Right lobe of liver (tissue), 6 donors: ENCODE results near the gene PRDX6. TPM values are rescaled to one million over a fixed set of nuclear protein-coding genes. Genes with fewer than 3 reads are reported as not detected.
A peak's percentile ranks its signal among the peaks of the same experiment; 100 is the strongest.

ENCODE experiments used
- ATAC-seq, 4 donors: fragments of 200-7000 bp; cut with Tn5 transposase; one replicate each; pipeline ENCODE4 v1.9.1; 2020; ENCODE audit warnings: mild to moderate bottlenecking in 4 of 4, moderate library complexity in 4 of 4
- DNase-seq, 3 donors: peaks; one replicate each; pipeline ENCODE4 v3.0.0-alpha.2; 2020
- H3K27ac ChIP-seq, 3 donors: fragments of 200-600 bp; one replicate each; pipeline ENCODE4 v1.8.0; 2022
- H3K27me3 ChIP-seq, 2 donors: fragments of 200-600 bp; one replicate each; pipeline ENCODE4 v1.8.0; 2022
- H3K36me3 ChIP-seq, 4 donors: fragments of 200-600 bp; sonication (generic) in 1 of 4; one replicate each; pipeline versions ENCODE4 v1.5.1 to v1.8.0; 2017 to 2022; ENCODE audit warnings: control low read depth in 1 of 4
- H3K4me1 ChIP-seq, 4 donors: fragments of 200-600 bp; sonication (generic) in 1 of 4; one replicate each; pipeline versions ENCODE4 v1.5.1 to v1.8.0; 2017 to 2022; ENCODE audit warnings: control low read depth in 1 of 4
- H3K4me3 ChIP-seq, 3 donors: fragments of 200-600 bp; one replicate each; pipeline ENCODE4 v1.8.0; 2022
- H3K9me3 ChIP-seq, 4 donors: fragments of 200-600 bp; sonication (generic) in 1 of 4; one replicate each; pipeline versions ENCODE4 v1.5.1 to v1.8.0; 2017 to 2022; ENCODE audit warnings: control low read depth in 1 of 4
- POLR2A ChIP-seq: fragments of 450-650 bp; IDR thresholded peaks from one replicate; pipeline ENCODE4 v1.6.1; 2017; ENCODE audit warnings: antibody characterized with exemption, mild to moderate bottlenecking
- WGBS: methylation state at CpG from one replicate; pipeline ENCODE4 v1.1.6; 2018; ENCODE audit warnings: low coverage, low lambda C conversion rate; ENCODE audit not compliant: insufficient coverage; ENCODE audit errors: missing lambda C conversion rate; 5-methylcytosine and 5-hydroxymethylcytosine counted together
- intact Hi-C, 2 donors: fragments of 100-400 bp; cut with DNase I; formaldehyde crosslinking; loops; one replicate each; pipeline versions ENCODE4 v1.11.2 to v1.14.1; 2022
- total RNA-seq, 6 experiments: library from RNA; depleted of rRNA in 2 of 6; stranded (reverse); fragments of >200 nt in 2 of 6; fragmentation: NEBNext Ultra II Directional in 3 of 6; extraction: Animal tissue kit (Norgen Biotek cat#: 25700) in 3 of 6; gene quantifications; one replicate each; pipeline versions ENCODE4 v1.1.0 to v1.2.4, GENCODE V29; 2016 to 2023
- TF ChIP-seq, protein P1 (sequence below), 4 donors: fragments of 200-600 bp in 3 of 4; fragments of 450-650 bp in 1 of 4; IDR thresholded peaks; one replicate each; pipeline versions ENCODE4 v1.5.1 to v1.8.0; 2016 to 2022; ENCODE audit warnings: antibody characterized with exemption in 4 of 4, mild to moderate bottlenecking in 2 of 4
- donor health status: DM: no; HTN: yes; CAD: no.
- donor health status: DM: no; HTN: no; CAD: no.
- donor health status: DM: no; HTN: no; CAD: no.
- donor health status: DM: no; HTN: yes; CAD: no.
- donor health status: DM: no; HTN: yes; CAD: no.

Gene PRDX6
- total RNA-seq, 6 experiments from 2014 or later, result 213 to 552 (median 407) TPM

DNA sequence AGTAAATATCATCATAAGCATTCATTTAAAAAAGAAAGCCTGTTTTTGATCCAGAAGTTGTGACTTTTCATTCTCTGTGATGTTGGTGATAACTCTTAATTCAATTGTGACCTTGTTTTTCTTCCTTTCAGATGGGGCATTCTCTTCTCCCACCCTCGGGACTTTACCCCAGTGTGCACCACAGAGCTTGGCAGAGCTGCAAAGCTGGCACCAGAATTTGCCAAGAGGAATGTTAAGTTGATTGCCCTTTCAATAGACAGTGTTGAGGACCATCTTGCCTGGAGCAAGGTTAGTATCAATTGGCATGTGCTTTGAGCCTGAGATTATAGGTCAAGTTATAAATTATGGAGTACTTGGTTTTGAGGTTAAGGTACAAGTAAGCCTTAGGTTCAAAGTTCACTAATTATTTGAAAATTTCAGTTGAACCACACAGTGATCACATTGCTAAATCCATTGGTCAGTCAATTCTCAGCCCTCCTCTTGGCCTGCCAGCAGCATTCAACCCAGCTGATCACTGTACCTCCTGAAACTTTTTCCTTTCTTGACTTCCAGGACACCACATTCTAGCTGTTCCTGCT, 4.1 kb downstream of the PRDX6 start:
- WGBS, result 27% methylated on average over 1 of the region's 1 CpG
- H3K9me3 ChIP-seq, result no peaks in the 10 kb centered on the region
- peaks cover 3 to 54% (median 45%) of the 10 kb centered on the region in 4 donors for H3K36me3 ChIP-seq
- no peak overlapping the region for H3K4me3 ChIP-seq
- peak overlapping the region in 1 of 3 donors; percentile 3 for H3K27ac ChIP-seq
- DNase-seq (peak in 1 of 3 donors; percentile 70), ATAC-seq (no peak)
- intact Hi-C loops, result no loop called here
- no peaks in the 10 kb centered on the region for H3K27me3 ChIP-seq
- TF ChIP-seq, protein P1, sequence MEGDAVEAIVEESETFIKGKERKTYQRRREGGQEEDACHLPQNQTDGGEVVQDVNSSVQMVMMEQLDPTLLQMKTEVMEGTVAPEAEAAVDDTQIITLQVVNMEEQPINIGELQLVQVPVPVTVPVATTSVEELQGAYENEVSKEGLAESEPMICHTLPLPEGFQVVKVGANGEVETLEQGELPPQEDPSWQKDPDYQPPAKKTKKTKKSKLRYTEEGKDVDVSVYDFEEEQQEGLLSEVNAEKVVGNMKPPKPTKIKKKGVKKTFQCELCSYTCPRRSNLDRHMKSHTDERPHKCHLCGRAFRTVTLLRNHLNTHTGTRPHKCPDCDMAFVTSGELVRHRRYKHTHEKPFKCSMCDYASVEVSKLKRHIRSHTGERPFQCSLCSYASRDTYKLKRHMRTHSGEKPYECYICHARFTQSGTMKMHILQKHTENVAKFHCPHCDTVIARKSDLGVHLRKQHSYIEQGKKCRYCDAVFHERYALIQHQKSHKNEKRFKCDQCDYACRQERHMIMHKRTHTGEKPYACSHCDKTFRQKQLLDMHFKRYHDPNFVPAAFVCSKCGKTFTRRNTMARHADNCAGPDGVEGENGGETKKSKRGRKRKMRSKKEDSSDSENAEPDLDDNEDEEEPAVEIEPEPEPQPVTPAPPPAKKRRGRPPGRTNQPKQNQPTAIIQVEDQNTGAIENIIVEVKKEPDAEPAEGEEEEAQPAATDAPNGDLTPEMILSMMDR (IDR thresholded peaks at IDR 0.05), result no peak
- H3K4me1 ChIP-seq, result peaks cover 0 to 34% (median 14%) of the 10 kb centered on the region in 4 donors

DNA sequence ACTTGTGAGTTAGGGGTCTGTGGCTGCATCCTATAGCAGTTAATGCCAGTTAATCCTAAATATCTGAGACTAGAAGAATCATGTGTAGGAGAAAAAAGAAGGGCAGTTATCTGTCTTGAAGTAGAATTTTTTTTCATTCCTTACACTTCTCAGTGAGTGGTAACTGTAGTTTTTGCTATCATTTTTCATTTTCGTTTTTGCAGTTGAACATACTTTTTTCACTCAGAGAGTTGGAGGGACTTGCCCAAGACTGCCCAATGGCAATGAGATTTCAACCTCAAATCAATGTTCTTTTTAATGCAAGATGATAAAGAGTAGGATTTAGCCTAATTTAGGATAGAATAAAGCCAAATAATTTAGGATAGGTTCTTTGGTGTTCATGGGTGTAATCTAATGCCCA, 5.5 kb downstream of the PRDX6 start:
- TF ChIP-seq, protein P1 (IDR thresholded peaks at IDR 0.05), result no peak
- no peak for TF ChIP-seq POLR2A
- Histone ChIP-seq H3K4me3 (no peak overlapping the region), H3K36me3 (peaks cover 3 to 66% (median 59%) of the 10 kb centered on the region in 4 donors), H3K9me3 (no peaks in the 10 kb centered on the region), H3K27me3 (no peaks in the 10 kb centered on the region), H3K27ac (no peak overlapping the region), H3K4me1 (peaks cover 0 to 34% (median 14%) of the 10 kb centered on the region in 4 donors)
- intact Hi-C loops, result no loop called here
- DNase-seq (no peak), ATAC-seq (no peak)
- 43% methylated on average over 1 of the region's 1 CpG for WGBS

DNA sequence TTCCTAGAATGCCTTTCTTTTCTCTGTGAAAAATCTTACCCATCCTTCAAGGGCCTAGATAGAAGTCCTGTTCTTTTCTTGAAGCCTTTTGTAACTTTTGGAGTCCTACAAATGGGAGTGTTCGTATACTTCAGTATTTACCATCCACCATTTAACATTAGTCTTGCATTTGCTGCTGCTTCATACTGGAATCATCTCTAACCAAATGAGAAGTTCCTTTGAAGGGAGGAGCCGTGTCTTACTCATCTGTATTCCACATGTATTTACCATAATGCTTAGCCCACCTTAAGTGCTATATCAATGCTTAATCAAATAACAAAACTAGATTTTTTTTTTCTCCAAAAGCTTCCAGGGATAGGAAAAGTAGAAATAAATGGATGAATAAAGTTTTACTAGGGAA, 7.1 kb downstream of the PRDX6 start:
- ATAC-seq (no peak), DNase-seq (no peak)
- Histone ChIP-seq H3K27me3 (no peaks in the 10 kb centered on the region), H3K4me1 (peaks cover 0 to 28% (median 14%) of the 10 kb centered on the region in 4 donors), H3K9me3 (no peaks in the 10 kb centered on the region), H3K36me3 (peaks cover 3 to 82% (median 72%) of the 10 kb centered on the region in 4 donors), H3K27ac (no peak overlapping the region), H3K4me3 (no peak overlapping the region)
- WGBS, result 96% methylated on average over 2 of the region's 2 CpGs
- TF ChIP-seq POLR2A, result no peak
- TF ChIP-seq, protein P1 (IDR thresholded peaks at IDR 0.05), result no peak
- intact Hi-C loops, result no loop called here

DNA sequence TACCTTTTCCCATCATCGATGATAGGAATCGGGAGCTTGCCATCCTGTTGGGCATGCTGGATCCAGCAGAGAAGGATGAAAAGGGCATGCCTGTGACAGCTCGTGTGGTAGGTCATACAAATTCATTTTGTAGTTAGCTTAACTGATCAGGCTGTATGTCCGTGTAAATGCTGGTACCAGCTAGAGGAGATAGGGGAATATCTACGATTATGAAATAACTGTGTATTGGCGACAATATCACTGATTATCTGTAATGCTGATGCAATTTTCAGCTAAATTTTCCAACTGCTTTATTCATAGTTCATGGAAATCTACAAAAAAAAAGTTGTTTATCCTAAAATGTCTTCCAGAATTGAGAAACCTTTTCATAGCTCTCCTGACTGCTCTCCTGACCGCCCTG, 8.3 kb downstream of the PRDX6 start:
- intact Hi-C loops, result no loop called here
- 72% methylated on average over 7 of the region's 7 CpGs for WGBS

More for the DNA sequence above, 8.3 kb downstream of the PRDX6 start:
- Histone ChIP-seq H3K27ac (no peak overlapping the region), H3K36me3 (peaks cover 3 to 84% (median 71%) of the 10 kb centered on the region in 4 donors), H3K4me1 (peaks cover 0 to 16% (median 7%) of the 10 kb centered on the region in 4 donors), H3K9me3 (no peaks in the 10 kb centered on the region), H3K27me3 (no peaks in the 10 kb centered on the region), H3K4me3 (no peak overlapping the region)
- TF ChIP-seq POLR2A, result no peak
- TF ChIP-seq, protein P1 (IDR thresholded peaks at IDR 0.05), result no peak
- ATAC-seq (no peak), DNase-seq (no peak)
